ENCODE results near the gene CD34.

The CD34 gene

GRCh38 chr1:207908107-207908734 lies 2.7 kb downstream of the CD34 start:
- no peak for TF ChIP-seq ISL1 (CRISPR knock-in tag; IDR thresholded peaks at IDR 0.05)
- no peak for TF ChIP-seq ZNF70 (CRISPR knock-in tag; IDR thresholded peaks at IDR 0.05)
- TF ChIP-seq ESRRG (CRISPR knock-in tag; IDR thresholded peaks at IDR 0.05), result no peak
- TF ChIP-seq TCF4 (CRISPR knock-in tag; IDR thresholded peaks at IDR 0.05; ENCODE audit: borderline replicate concordance), result no peak
- TF ChIP-seq SNAI2 (CRISPR knock-in tag; IDR thresholded peaks at IDR 0.05), result no peak
- no peak for TF ChIP-seq GLIS3 (CRISPR knock-in tag; IDR thresholded peaks at IDR 0.05)
- TF ChIP-seq ZNF565 (CRISPR knock-in tag; conservative IDR thresholded peaks at IDR 0.05; ENCODE audit: low read depth), result no peak
- no peak for TF ChIP-seq POU6F1 (CRISPR knock-in tag; IDR thresholded peaks at IDR 0.05; ENCODE audit: borderline replicate concordance, low read depth)
- TF ChIP-seq CSRNP3 (CRISPR knock-in tag; IDR thresholded peaks at IDR 0.05), result no peak
- TF ChIP-seq RARB (CRISPR knock-in tag; IDR thresholded peaks at IDR 0.05), result no peak
- no peak for TF ChIP-seq ZC3H10 (CRISPR knock-in tag; IDR thresholded peaks at IDR 0.05)
- no peak for TF ChIP-seq CREB5 (CRISPR knock-in tag; IDR thresholded peaks at IDR 0.05; ENCODE audit: low read depth)
- no peak for TF ChIP-seq ARNTL (CRISPR knock-in tag; IDR thresholded peaks at IDR 0.05; ENCODE audit: borderline replicate concordance, low read depth)
- TF ChIP-seq PATZ1 (CRISPR knock-in tag; IDR thresholded peaks at IDR 0.05; ENCODE audit: borderline replicate concordance), result no peak
- TF ChIP-seq OSR1 (CRISPR knock-in tag; IDR thresholded peaks at IDR 0.05), result no peak
- TF ChIP-seq ZFP3 (CRISPR knock-in tag; IDR thresholded peaks at IDR 0.05), result no peak
- no peak for TF ChIP-seq ZFP30 (CRISPR knock-in tag; IDR thresholded peaks at IDR 0.05)
- no peak for ATAC-seq

- TF ChIP-seq ZNF8 (CRISPR knock-in tag; IDR thresholded peaks at IDR 0.05) (no peak), ZFP3 (CRISPR knock-in tag; IDR thresholded peaks at IDR 0.05) (no peak), TCF4 (CRISPR knock-in tag; IDR thresholded peaks at IDR 0.05; ENCODE audit: borderline replicate concordance) (no peak), OSR1 (CRISPR knock-in tag; IDR thresholded peaks at IDR 0.05) (no peak), PPARA (CRISPR knock-in tag; IDR thresholded peaks at IDR 0.05; ENCODE audit: borderline replicate concordance) (no peak), CREB5 (CRISPR knock-in tag; IDR thresholded peaks at IDR 0.05; ENCODE audit: low read depth) (no peak)
Observed at GRCh38 chr1:207904391-207904790, 6.5 kb downstream of the CD34 start.

GRCh38 chr1:207903767-207904166 lies 7.2 kb downstream of the CD34 start:
- TF ChIP-seq ZC3H10 (CRISPR knock-in tag; IDR thresholded peaks at IDR 0.05) (no peak), CREB5 (CRISPR knock-in tag; IDR thresholded peaks at IDR 0.05; ENCODE audit: low read depth) (no peak), ESRRG (CRISPR knock-in tag; IDR thresholded peaks at IDR 0.05) (no peak), TCF4 (CRISPR knock-in tag; IDR thresholded peaks at IDR 0.05; ENCODE audit: borderline replicate concordance) (no peak), ZNF8 (CRISPR knock-in tag; IDR thresholded peaks at IDR 0.05) (no peak), CSRNP3 (CRISPR knock-in tag; IDR thresholded peaks at IDR 0.05) (no peak), POU6F1 (CRISPR knock-in tag; IDR thresholded peaks at IDR 0.05; ENCODE audit: borderline replicate concordance, low read depth) (no peak)
- ATAC-seq, result no peak

More at GRCh38 chr1:207904391-207904790, 6.5 kb downstream of the CD34 start:
- ATAC-seq, result no peak

All from SK-N-SH treated with all-trans-retinoic acid at 6 μM for 48 hours (cell line).